Activated B cell treated with CpG ODN at 0.5 μM for 24 hours (primary cell): ENCODE measurements around the gene RPS27A. TPM values are rescaled to one million over a fixed set of nuclear protein-coding genes. Genes with fewer than 3 reads are reported as not detected.
"Not testable (repeated sequence)": the region's sequence is repeated elsewhere in the genome, so short reads cannot be mapped to it uniquely, and the experiment has no call there.

Experiments used
- ATAC-seq: fragments of 200-7000 bp; cut with Tn5 transposase; one replicate; pipeline ENCODE4 v1.10.0; 2021; ENCODE audit warnings: low read depth, mild to moderate bottlenecking, moderate library complexity
- CTCF ChIA-PET: fragments of 350-600 bp; sonication (Branson Sonifier 250); formaldehyde crosslinking; loops from one replicate; lab custom pipeline; 2021; ENCODE audit warnings: antibody characterized with exemption; lab: Charles Lee
- POLR2A ChIA-PET: fragments of 350-600 bp; sonication (Branson Sonifier 250); formaldehyde crosslinking; loops from one replicate; lab custom pipeline; 2021; ENCODE audit warnings: antibody characterized with exemption; lab: Charles Lee
- DNase-seq: peaks from one replicate; pipeline ENCODE4 v3.0.0; 2022
- H3K27ac Mint-ChIP-seq: one replicate; pipeline ENCODE4 v1.8.0; 2020; ENCODE audit warnings: mixed read lengths
- H3K27me3 Mint-ChIP-seq: one replicate; pipeline ENCODE4 v1.8.0; 2021; ENCODE audit warnings: mixed read lengths
- H3K36me3 Mint-ChIP-seq: one replicate; pipeline ENCODE4 v1.8.0; 2021; ENCODE audit warnings: low read depth, mixed read lengths
- H3K4me1 Mint-ChIP-seq: one replicate; pipeline ENCODE4 v1.8.0; 2021; ENCODE audit warnings: mixed read lengths
- H3K4me3 Mint-ChIP-seq: one replicate; pipeline ENCODE4 v1.8.0; 2020; ENCODE audit warnings: mild to moderate bottlenecking, mixed read lengths
- H3K9me3 Mint-ChIP-seq: one replicate; pipeline ENCODE4 v1.8.0; 2020; ENCODE audit warnings: mixed read lengths
- intact Hi-C: fragments of 100-400 bp; cut with micrococcal nuclease; formaldehyde crosslinking; loops from one replicate; pipeline ENCODE4 v1.15.1; 2024
- total RNA-seq: library from RNA; stranded (reverse); gene quantifications from 2 replicates; pipeline ENCODE4 v1.2.3, GENCODE V29; 2022
- TF ChIP-seq, protein P1 (sequence below): fragments of 200-600 bp; IDR thresholded peaks from one replicate; pipeline ENCODE4 v1.8.0; 2022; ENCODE audit warnings: antibody characterized with exemption, mild to moderate bottlenecking

Gene RPS27A
- 1,833 and 2,316 TPM in 2 replicates for total RNA-seq

DNA sequence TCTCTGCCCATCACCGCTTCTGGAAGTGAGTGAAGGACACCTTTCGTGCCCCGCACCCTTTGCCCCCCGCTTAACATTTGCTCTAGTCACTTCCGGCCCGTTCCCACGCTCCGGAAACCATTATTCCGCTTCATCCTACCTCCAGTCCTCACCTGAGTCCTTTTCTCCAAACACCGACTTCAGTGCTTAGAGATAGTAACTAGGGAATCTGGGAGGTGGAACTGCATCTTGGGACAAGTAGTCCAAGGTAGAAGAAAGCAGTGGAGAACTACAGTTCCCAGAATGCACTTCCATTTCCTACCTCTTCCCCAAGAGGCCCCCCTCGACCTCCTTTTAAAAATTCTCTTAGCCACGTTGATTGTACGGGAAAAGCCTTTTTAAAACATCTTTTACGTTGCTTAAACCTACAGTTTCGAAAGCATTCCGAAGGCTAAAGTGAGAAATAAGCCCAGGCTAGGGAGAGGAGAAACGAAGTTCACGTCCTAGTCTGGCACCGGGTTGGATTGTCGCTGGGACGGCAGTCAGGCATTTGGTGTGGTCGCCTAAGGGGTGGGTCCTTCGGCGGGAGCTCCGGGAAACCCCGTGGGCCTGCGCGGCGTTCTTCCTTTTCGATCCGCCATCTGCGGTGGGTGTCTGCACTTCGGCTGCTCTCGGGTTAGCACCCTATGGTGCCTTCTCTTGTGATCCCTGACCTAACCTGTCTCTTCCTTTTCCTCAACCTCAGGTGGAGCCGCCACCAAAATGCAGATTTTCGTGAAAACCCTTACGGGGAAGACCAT is at the start of gene RPS27A, which contains the start of gene CLHC1:
Gene RPS27A, plus strand, starts transcription at position 605 of the 779 bp plus-strand sequence. Its CDS starts 137 bp downstream, at position 742.
Gene CLHC1, minus strand, starts transcription at position 210 of the 779 bp plus-strand sequence. CDS start 9,882 bp downstream, outside the sequence.
- Mint-ChIP-seq H3K4me3 (peak within 1 kb of the TSS; percentile 99), H3K4me1 (peaks cover 58% of the 10 kb centered on the region), H3K27ac (peak within 1 kb of the TSS; percentile 98), H3K27me3 (no peaks in the 10 kb centered on the region), H3K36me3 (peaks cover 53% of the 10 kb centered on the region), H3K9me3 (no peaks in the 10 kb centered on the region)
- ATAC-seq (peak; percentile 86), DNase-seq (peak; percentile 92)
- TF ChIP-seq, protein P1, sequence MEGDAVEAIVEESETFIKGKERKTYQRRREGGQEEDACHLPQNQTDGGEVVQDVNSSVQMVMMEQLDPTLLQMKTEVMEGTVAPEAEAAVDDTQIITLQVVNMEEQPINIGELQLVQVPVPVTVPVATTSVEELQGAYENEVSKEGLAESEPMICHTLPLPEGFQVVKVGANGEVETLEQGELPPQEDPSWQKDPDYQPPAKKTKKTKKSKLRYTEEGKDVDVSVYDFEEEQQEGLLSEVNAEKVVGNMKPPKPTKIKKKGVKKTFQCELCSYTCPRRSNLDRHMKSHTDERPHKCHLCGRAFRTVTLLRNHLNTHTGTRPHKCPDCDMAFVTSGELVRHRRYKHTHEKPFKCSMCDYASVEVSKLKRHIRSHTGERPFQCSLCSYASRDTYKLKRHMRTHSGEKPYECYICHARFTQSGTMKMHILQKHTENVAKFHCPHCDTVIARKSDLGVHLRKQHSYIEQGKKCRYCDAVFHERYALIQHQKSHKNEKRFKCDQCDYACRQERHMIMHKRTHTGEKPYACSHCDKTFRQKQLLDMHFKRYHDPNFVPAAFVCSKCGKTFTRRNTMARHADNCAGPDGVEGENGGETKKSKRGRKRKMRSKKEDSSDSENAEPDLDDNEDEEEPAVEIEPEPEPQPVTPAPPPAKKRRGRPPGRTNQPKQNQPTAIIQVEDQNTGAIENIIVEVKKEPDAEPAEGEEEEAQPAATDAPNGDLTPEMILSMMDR, result no peak
- POLR2A ChIA-PET, result interaction anchor here (0.6 to 1.7 kb wide), 25 partner anchors 9 to 1464 kb away, joined by 3 to 81 read pairs (median 4); partner anchors contain the start of genes CCDC88A, CFAP36, CHAC2 and MTIF2
- intact Hi-C loops, result loop anchor here (1.0 to 5.0 kb wide), 12 partner anchors 9 to 1445 kb away; partner anchors contain the start of genes ASB3, CCDC88A, CFAP36 and EML6
- CTCF ChIA-PET, result interaction anchor here (1.0 kb wide), 1 partner anchor 332 kb away, joined by 3 read pairs; no protein-coding TSS in a partner anchor

DNA sequence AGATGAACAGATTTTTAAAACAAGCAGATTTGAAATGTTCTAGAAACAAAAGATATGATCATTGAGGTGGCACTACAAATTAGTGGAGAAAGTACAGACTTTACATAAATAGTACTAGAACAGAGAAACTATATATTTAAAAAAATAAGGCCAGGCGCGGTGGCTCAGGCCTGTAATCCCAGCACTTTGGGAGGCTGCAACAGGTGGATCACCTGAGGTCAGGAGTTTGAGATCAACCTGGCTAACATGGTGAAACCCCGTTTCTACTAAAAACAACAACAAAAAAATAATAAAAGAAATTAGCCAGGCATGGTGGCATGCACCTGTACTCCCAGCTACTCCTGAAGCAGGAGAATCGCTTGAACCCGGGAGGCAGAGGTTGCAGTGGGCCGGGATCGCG is 45.7 kb upstream of the RPS27A start:
- POLR2A ChIA-PET, intact Hi-C loops, H3K4me3 Mint-ChIP-seq: not testable (repeated sequence)

DNA sequence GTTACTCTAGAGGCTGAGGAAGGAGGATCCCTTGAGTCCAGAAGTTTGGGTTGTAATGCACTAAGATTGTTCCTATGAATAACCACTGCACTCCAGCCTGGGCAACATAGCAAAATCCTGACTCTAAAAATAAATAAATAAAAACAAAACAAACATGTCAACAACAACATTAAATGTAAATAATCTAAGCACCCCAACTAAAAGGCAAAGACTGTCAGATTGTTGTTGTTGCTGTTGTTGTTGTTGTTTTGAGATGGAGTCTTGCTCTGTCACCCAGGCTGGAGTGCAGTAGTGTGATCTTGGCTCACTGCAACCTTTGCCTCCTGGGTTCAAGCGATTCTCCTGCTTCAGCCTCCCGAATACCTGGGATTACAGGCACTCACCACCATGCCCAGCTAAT is 40.6 kb upstream of the RPS27A start:
- H3K27me3 Mint-ChIP-seq, H3K36me3 Mint-ChIP-seq, ATAC-seq, H3K4me3 Mint-ChIP-seq, intact Hi-C loops, H3K9me3 Mint-ChIP-seq, H3K27ac Mint-ChIP-seq, DNase-seq, CTCF ChIA-PET, H3K4me1 Mint-ChIP-seq: not testable (repeated sequence)
- POLR2A ChIA-PET, result interaction anchor here (0.9 kb wide), 1 partner anchor 32 kb away, joined by 4 read pairs; no protein-coding TSS in a partner anchor

More for the DNA sequence above, 45.7 kb upstream of the RPS27A start:
- H3K27ac Mint-ChIP-seq, H3K9me3 Mint-ChIP-seq, H3K36me3 Mint-ChIP-seq, H3K27me3 Mint-ChIP-seq, H3K4me1 Mint-ChIP-seq, ATAC-seq, DNase-seq: not testable (repeated sequence)
- CTCF ChIA-PET, result interaction anchor here (0.7 kb wide), 1 partner anchor 114 kb away, joined by 3 read pairs; no protein-coding TSS in a partner anchor

DNA sequence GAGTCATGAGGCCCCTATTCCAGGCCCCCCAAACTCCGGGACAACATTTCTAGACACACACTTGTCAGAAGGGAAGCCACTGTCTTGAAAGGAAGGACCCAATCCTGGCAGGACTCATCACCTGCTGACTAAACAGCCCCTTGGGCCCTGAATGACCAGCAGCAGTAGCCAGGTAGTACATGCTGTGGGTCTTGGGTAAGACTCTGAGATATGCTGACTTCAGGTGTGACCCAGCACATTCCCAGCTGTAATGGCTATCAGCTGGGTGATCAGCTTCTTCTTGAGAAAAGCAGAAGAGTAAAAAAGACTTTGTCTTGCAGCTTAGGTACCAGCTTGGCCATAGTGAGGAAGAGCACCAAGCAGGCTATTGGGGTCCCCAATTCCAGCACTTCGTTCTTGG is 36.0 kb upstream of the RPS27A start:
- ATAC-seq (no peak), DNase-seq (no peak)
- ChIA-PET CTCF (no interaction called here), POLR2A (no interaction called here)
- TF ChIP-seq, protein P1, result no peak
- intact Hi-C loops, result no loop called here
- H3K4me1 Mint-ChIP-seq, result no peaks in the 10 kb centered on the region
- no peaks in the 10 kb centered on the region for H3K27me3 Mint-ChIP-seq
- H3K4me3 Mint-ChIP-seq, result no peak overlapping the region
- peaks cover 20% of the 10 kb centered on the region for H3K9me3 Mint-ChIP-seq
- H3K27ac Mint-ChIP-seq, result no peak overlapping the region
- H3K36me3 Mint-ChIP-seq, result peaks cover 33% of the 10 kb centered on the region

DNA sequence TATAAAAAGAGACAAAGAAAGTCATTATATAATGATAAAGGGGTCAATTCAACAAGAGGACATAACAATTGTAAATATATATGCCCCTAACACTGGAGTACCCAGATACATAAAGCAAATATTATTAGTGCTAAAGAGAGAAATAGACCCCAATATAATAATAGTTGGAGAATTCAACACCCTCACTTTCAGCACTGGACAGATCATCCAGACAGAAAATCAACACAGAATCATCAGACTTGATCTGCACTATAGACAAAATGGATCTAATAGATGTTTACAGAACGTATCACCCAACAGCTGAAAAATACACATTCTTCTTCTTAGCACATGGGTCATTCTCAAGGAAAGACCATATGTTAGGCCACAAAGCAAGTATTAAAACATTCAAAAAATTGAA is 32.1 kb upstream of the RPS27A start:
- TF ChIP-seq, protein P1, result no peak
- Mint-ChIP-seq H3K27me3 (no peaks in the 10 kb centered on the region), H3K4me3 (no peak overlapping the region), H3K4me1 (no peaks in the 10 kb centered on the region), H3K9me3 (peaks cover 30% of the 10 kb centered on the region), H3K27ac (no peak overlapping the region), H3K36me3 (peaks cover 41% of the 10 kb centered on the region)
- POLR2A ChIA-PET, result interaction anchor here (0.7 kb wide), 1 partner anchor 1119 kb away, joined by 3 read pairs; no protein-coding TSS in a partner anchor
- ATAC-seq (no peak), DNase-seq (no peak)
- CTCF ChIA-PET, result no interaction called here
- intact Hi-C loops, result no loop called here

DNA sequence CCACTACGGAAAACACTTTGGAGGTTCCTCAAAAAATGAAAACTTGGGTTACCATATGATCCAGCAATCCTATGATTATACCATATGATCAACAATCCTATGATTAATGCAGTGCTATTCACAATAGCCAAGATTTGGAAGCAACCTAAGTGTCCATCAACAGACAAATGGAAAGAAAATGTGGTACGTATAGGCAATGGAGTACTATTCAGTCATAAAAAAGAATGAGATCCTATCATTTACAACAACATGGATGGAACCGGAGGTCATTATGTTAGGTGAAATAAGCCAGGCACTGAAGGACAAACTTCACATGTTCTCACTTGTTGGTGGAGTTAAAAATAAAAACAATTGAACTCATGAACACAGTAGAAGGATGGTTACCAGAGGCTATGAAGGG is 28.0 kb upstream of the RPS27A start:
- Mint-ChIP-seq H3K4me1 (no peaks in the 10 kb centered on the region), H3K27ac (no peak overlapping the region), H3K27me3 (no peaks in the 10 kb centered on the region), H3K36me3 (peaks cover 27% of the 10 kb centered on the region), H3K9me3 (peaks cover 28% of the 10 kb centered on the region), H3K4me3 (no peak overlapping the region)
- no peak for DNase-seq
- intact Hi-C loops, result no loop called here
- no peak for ATAC-seq
- ChIA-PET POLR2A (no interaction called here), CTCF (no interaction called here)
- TF ChIP-seq, protein P1, result no peak
